Keratinocyte (primary cell): Measurements from ENCODE around the gene OSBPL10.

ENCODE experiments used
- CTCF ChIP-seq, 3 experiments: IDR thresholded peaks in 1 of 3; conservative IDR thresholded peaks in 1 of 3; optimal IDR thresholded peaks in 1 of 3; 2 replicates in 2 of 3; 3 replicates in 1 of 3; pipeline versions ENCODE3 to v1.5.1; 2011; ENCODE audit warnings: low read length in 3 of 3, mild to moderate bottlenecking in 3 of 3, moderate library complexity in 2 of 3, control low read depth in 1 of 3, inconsistent platforms in 1 of 3; ENCODE audit not compliant: insufficient read depth in 2 of 3; ENCODE audit errors: extremely low read depth in 1 of 3
- EZH2 ChIP-seq: IDR thresholded peaks from one replicate; pipeline ENCODE4 v1.6.1; 2012; ENCODE audit warnings: inconsistent platforms, mild to moderate bottlenecking, low read length, moderate library complexity

GRCh38 chr3:31747785-31748184 lies 233.3 kb downstream of the OSBPL10 start:
- TF ChIP-seq CTCF (optimal IDR thresholded peaks at IDR 0.05 in 1 of 3, IDR thresholded peaks at IDR 0.05 in 1 of 3, conservative IDR thresholded peaks at IDR 0.05 in 1 of 3; ENCODE audit: extremely low read depth in 1 of 3, insufficient read depth in 2 of 3, low read length in 3 of 3) = no peak
- no peak for TF ChIP-seq EZH2
